ENCODE measurements around the gene DUSP10.

Gene DUSP10

DNA sequence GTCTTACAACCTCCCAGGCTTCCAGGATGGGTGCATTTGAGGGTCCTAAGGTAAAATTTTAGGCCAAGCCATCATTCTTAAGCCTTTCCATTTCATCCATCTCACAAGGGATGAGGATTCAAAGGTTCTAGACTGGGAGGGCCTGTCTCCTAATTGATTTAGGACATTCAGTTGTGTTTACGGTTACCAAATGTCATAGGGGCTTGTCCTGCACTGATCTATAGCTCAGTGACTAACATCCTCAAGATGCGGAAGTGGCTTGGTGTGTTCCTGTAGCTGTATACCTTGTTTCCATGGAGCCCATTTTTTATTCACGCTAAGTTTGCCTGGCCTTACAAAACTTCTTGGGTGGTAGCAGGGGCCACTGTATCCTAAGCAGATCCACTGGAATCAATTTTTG lies 52.8 kb downstream of the DUSP10 start:
- H3K4me3 ChIP-seq (replicated peaks; ENCODE audit: insufficient read depth, low read length) = no peak overlapping the region
- H3K27ac ChIP-seq (replicated peaks) = no peak overlapping the region
- DNase-seq (ENCODE audit: low read depth in 1 of 2, low spot score in 1 of 2) = no peak
- TF ChIP-seq, protein P1, sequence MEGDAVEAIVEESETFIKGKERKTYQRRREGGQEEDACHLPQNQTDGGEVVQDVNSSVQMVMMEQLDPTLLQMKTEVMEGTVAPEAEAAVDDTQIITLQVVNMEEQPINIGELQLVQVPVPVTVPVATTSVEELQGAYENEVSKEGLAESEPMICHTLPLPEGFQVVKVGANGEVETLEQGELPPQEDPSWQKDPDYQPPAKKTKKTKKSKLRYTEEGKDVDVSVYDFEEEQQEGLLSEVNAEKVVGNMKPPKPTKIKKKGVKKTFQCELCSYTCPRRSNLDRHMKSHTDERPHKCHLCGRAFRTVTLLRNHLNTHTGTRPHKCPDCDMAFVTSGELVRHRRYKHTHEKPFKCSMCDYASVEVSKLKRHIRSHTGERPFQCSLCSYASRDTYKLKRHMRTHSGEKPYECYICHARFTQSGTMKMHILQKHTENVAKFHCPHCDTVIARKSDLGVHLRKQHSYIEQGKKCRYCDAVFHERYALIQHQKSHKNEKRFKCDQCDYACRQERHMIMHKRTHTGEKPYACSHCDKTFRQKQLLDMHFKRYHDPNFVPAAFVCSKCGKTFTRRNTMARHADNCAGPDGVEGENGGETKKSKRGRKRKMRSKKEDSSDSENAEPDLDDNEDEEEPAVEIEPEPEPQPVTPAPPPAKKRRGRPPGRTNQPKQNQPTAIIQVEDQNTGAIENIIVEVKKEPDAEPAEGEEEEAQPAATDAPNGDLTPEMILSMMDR (IDR thresholded peaks at IDR 0.05; ENCODE audit: insufficient read depth, low read length) = no peak
- TF ChIP-seq, protein P2, sequence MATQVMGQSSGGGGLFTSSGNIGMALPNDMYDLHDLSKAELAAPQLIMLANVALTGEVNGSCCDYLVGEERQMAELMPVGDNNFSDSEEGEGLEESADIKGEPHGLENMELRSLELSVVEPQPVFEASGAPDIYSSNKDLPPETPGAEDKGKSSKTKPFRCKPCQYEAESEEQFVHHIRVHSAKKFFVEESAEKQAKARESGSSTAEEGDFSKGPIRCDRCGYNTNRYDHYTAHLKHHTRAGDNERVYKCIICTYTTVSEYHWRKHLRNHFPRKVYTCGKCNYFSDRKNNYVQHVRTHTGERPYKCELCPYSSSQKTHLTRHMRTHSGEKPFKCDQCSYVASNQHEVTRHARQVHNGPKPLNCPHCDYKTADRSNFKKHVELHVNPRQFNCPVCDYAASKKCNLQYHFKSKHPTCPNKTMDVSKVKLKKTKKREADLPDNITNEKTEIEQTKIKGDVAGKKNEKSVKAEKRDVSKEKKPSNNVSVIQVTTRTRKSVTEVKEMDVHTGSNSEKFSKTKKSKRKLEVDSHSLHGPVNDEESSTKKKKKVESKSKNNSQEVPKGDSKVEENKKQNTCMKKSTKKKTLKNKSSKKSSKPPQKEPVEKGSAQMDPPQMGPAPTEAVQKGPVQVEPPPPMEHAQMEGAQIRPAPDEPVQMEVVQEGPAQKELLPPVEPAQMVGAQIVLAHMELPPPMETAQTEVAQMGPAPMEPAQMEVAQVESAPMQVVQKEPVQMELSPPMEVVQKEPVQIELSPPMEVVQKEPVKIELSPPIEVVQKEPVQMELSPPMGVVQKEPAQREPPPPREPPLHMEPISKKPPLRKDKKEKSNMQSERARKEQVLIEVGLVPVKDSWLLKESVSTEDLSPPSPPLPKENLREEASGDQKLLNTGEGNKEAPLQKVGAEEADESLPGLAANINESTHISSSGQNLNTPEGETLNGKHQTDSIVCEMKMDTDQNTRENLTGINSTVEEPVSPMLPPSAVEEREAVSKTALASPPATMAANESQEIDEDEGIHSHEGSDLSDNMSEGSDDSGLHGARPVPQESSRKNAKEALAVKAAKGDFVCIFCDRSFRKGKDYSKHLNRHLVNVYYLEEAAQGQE (IDR thresholded peaks at IDR 0.05; ENCODE audit: insufficient replicate concordance, low read depth) = no peak
- TF ChIP-seq SPI1 (IDR thresholded peaks at IDR 0.05; ENCODE audit: borderline replicate concordance, low read depth) = no peak
- no peak for TF ChIP-seq GABPA (IDR thresholded peaks at IDR 0.05; ENCODE audit: low read depth)
- no peak for TF ChIP-seq POLR2AphosphoS5 (IDR thresholded peaks at IDR 0.05; ENCODE audit: low read depth)
- no peaks in the 10 kb centered on the region for H3K27me3 ChIP-seq (ENCODE audit: insufficient read depth, poor library complexity, severe bottlenecking)

DNA sequence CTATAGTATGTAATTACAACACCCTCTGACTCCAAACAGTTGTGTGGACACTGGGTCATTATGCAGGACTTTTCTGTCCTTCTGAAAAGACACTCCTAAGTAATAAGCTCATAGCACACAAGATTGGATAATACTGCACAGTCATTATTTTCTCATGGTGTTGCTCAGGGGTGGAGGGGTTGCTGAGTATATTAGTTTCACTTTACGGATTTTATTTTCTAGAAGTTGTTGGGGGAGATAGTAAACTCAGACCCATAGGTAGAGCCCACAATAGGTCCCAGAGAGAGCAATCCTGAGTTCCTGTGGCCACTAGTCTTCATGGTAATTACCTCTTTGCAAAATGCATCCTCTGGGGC lies 53.4 kb downstream of the DUSP10 start:
- DNase-seq (ENCODE audit: low read depth in 1 of 2, low spot score in 1 of 2) = no peak
- Histone ChIP-seq H3K27me3 (ENCODE audit: insufficient read depth, poor library complexity, severe bottlenecking) (no peaks in the 10 kb centered on the region), H3K4me3 (replicated peaks; ENCODE audit: insufficient read depth, low read length) (no peak overlapping the region), H3K27ac (replicated peaks) (no peak overlapping the region)
- TF ChIP-seq, protein P2 (IDR thresholded peaks at IDR 0.05; ENCODE audit: insufficient replicate concordance, low read depth) = no peak
- no peak for TF ChIP-seq SPI1 (IDR thresholded peaks at IDR 0.05; ENCODE audit: borderline replicate concordance, low read depth)
- TF ChIP-seq, protein P1 (IDR thresholded peaks at IDR 0.05; ENCODE audit: insufficient read depth, low read length) = no peak
- no peak for TF ChIP-seq GABPA (IDR thresholded peaks at IDR 0.05; ENCODE audit: low read depth)
- no peak for TF ChIP-seq POLR2AphosphoS5 (IDR thresholded peaks at IDR 0.05; ENCODE audit: low read depth)

DNA sequence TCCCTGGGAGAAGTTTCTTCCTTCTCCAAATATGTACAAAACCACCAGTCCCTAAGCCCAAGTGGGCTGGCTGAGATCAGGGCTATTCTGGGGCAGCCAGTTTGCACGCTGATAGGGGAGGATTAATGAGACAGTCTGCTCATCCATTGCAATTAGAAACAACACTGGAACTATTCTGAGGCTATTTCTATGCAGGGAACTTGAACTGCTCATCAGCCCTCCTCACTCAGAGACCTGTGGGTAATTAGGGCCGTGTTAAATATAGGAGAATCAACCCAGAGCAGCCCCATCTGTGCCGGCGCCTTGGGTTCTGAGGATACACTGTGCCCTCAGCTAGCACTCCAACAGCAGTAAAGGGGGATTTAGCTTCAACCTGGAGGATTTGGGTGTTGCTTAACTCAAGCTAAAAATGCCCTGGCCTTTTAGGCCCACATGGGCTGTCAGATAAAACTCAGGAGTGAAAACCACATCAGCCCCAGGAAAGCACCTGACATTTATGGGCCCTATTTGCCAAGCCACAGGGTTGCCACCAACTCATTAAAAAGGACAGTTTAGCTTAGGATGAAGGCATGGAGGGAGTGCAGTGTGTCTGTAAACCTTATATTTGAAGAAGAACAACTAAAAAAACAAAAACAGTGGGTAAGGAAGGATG lies 53.9 kb downstream of the DUSP10 start:
- no peak overlapping the region for H3K4me3 ChIP-seq (replicated peaks; ENCODE audit: insufficient read depth, low read length)
- no peak for TF ChIP-seq SPI1 (IDR thresholded peaks at IDR 0.05; ENCODE audit: borderline replicate concordance, low read depth)
- TF ChIP-seq, protein P1 (IDR thresholded peaks at IDR 0.05; ENCODE audit: insufficient read depth, low read length) = no peak
- TF ChIP-seq, protein P2 (IDR thresholded peaks at IDR 0.05; ENCODE audit: insufficient replicate concordance, low read depth) = no peak
- no peak for TF ChIP-seq POLR2AphosphoS5 (IDR thresholded peaks at IDR 0.05; ENCODE audit: low read depth)
- TF ChIP-seq GABPA (IDR thresholded peaks at IDR 0.05; ENCODE audit: low read depth) = no peak
- no peaks in the 10 kb centered on the region for H3K27me3 ChIP-seq (ENCODE audit: insufficient read depth, poor library complexity, severe bottlenecking)
- no peak overlapping the region for H3K27ac ChIP-seq (replicated peaks)
- DNase-seq (ENCODE audit: low read depth in 1 of 2, low spot score in 1 of 2) = no peak

All from HL-60 (cell line).